NCI-H446 treated with DMSO at 0.1 percent for 48 hours (cell line): ENCODE results near the gene PGF.

Experiments used
- DNase-seq: peaks from one replicate; lab custom pipeline; 2025; lab: John Stamatoyannopoulos, UW

Gene PGF

DNA sequence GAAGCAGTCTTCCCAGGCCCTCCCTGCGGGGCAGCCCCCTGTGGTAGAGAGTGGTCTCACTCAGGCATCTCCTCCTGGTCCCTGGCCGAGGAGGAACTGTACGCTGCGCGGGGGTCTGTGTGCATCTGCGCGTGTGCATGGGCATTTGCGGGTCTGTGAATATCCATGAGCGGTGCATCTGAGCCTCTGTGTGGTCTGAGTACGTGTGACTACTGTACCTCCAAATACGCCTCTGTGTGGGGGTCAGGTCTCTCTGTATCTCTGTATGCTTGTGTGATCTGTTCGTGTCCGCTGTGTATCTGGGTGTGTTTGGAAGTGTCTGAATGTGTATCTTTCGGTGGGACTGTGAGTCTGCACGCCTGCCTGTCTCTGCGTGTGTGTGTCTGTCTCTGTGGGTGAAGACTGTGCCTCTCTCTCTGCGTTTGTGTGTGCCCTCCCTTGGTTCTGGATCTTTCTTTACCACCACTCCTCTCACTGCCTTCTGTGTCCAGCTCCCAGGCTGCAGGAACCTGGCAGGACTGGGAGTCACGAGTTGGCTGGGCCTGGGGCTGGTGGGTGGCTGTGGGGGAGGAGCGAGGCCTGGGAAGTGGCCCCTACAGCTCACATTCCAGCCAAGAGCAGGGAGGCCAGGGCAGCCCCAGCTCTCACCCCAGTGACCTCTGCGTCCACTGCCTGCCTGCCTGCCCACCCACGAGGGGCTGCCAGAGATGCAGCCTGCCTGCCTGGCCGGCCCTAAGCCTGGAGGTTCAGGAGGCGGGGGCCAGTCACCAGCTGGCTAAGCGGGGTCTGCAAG, 1.1 kb upstream of the PGF start:
- no peak for DNase-seq

DNA sequence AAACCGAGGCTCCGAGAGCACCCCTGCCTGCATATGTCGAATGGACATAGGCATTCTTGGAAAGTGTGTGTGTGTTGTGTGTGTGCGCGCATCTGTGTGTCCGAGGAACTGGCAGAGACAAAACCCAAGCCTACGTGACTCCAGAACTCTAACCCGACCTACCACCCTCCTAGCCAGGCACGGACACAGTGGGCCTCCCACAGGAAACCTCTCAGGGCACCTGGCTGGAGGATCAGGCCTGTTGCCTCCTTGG, 556 bp upstream of the PGF start:
- no peak for DNase-seq

DNA sequence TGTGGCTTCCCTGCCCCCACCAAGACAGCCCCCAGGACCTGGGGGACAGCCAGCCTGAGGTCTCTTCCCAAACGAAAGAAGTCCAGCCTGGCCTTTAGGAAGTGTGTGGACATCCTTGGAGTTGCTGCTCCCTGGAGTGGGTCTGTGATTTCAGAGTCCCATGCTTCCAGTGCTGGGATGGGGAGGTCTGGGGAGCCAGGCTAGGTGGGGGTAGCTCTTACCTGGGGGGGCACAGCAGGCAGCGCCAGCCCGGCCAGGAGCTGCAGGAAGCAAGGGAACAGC, 509 bp downstream of the PGF start:
- no peak for DNase-seq

DNA sequence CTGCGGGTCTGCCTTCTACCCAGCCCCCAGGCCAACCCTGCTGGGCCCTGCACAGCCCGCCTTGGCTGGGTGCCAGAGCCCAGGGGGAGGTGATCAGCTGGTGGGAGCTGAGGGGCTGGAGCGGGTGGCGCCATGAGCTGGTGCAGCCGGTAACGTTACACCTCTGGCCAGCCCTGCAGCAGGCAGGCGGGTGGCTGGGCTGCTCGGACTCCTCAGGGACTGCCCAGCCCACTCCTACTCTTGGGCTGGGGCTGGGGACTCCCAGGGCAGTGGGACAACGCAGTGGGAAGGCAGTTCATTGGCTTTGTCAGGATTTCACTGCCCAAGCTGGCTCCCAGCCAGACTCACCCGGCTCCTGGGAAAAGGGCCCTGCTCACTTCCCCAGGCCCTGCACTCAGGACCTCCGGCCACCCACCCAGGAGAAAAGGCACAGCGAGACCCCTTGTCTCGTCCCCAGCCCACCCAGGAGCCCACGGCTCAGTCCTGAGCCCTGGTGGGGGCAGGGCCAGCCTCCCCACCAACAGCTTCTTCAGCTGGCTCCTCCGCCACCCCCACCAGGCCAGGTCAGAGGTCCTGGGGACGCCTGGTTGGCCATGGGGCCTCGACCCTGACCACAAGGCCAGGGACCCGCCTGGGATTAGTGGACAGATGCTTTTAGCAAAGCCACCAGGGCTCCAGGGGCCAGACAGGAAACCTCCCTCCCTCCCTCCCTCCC, 1.0 kb downstream of the PGF start:
- DNase-seq = peak; percentile 51

DNA sequence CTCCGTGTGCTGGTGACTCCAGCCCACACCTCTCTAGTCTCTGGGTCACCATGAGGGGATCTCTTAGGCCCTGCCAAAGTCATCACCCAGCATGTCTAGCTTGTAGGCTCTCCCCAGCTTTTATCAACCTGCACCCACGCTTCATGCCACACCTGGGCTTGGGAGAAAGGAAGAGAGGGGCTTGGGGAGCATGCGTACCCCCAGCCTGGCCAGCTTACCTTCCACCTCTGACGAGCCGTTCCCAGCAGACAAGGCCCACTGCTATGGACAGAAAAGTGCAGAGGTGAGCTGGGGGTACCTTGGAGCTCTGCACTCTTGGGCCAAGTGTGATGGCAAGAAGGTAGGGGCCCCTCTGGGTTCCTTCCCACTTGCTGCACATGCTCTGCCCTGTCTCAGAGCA, 1.7 kb downstream of the PGF start:
- DNase-seq = no peak

DNA sequence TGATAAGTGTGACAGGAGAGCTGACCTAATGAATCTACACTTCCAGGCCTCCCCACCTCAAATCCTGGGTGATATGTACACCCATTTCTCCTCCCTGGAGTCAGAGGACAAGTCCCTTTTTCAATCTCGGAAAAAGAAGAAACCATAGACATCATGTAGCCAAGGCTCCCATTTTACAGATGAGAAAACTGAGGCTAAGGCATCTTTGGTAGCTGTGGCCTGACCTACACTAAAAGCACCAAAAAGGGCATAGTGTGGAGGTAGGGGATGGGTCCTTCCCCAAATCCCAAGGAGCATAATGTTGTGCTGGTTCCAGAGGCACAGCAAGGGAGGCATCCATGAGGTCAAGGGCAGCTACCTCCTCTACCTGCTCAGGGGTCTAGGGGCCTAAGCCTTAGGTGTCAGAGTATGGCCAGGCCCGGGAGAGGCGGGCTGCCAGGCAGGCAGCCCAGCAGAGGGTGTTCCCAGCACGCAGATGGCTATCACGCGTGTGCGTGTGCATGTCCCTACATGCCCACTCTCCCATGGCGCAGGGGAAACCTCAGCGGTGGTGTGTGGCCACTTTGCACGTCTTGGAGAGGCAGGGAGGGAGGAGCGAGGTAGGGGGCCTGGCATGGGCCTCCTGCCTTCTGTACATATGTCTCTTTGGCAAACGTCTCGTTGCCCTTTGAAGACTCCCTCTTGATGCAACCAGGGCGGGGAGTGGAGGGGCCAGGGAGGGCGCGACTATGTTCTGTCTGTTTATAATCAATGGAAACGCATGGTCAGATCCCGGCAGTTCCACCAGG, 2.5 kb downstream of the PGF start:
- DNase-seq = peak; percentile 92

DNA sequence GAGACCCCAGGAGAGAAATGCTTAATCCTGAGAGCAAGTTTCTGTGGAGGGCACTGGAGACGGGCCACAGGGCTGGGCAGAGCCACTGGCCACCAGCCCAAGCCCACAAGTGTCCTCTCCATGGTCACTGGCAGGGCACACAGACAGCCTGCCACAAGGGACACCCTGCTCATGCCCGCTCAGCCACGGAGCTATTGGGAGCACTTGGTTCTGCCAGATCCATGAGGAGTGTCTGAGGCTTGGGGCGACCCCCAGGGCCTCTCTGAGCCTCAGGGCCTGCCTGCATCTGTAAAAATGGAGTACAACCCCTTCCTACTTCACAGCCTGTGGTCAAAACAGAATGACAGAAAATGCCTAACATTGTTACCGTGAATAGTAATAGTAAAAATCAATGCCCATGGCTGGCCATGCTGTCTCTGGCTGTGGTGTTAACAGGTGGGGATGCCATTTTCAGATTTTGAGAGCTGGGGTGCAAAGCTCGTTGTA, 3.2 kb downstream of the PGF start:
- DNase-seq = no peak

DNA sequence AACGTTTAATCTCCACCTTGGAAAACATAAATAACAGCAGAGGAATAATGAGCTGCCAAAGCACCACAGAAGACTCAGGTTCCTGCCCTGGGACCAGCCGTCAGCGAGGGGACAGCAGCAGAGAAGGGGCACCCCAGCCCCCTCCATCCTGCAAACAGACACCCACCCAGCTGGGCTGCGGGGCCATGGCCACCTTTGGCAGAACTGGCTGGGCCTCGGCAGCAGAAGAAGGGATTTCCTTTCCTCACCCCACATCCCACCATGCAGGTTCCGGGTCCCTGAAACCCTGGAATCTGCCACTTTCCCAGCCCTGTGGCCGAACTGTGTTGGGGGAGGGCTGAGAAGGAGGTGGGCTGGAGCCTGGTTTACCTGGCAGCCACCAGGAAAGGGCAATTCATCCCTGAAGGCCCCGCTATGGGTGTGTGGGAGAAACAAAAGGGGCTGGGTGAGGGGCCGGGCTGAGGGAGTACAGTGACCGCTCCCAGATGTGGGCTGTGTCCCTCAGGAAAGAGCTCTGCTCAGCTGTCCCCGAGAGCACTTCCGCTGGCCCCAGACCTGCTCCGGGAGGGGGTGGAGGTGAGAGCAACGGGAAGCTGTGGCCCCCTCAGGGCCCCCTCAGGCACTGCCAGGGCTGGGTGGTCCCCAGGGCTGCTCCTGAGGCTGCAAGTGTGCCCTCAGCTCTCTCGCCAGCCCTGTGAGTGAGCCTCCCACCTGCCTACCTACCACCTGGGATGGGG, 3.8 kb downstream of the PGF start:
- DNase-seq = no peak

DNA sequence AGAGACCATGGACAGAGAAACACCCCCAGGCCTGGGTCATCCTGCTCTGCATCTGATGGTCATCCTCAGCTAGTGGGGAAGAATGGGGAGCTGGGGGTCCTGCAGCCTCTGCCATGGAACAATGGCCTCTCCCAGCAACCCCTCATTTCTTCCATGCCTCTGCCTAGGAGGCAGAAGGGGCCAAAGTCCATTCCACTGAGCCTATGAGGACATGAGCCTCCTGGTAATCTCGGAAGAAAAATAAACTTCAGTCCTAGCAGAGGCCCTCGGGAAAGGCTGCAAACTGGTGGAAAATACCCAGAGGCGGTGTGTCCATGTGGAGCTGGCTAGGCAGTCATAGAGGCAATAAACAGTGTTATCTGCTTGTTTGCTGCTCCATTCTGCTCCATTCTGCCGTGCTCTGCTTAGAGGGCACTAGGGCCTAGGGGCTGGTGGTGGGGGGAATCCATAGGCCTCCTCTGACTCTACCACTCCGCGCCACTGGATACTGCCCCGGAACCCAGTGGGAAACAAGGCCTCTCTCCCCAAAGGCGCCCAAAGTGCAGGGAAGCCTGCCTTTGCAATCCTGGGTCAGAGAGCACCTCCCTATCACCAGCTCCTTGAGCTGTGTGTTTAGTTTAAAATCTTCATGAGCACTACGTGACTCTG, 4.5 kb downstream of the PGF start:
- no peak for DNase-seq

DNA sequence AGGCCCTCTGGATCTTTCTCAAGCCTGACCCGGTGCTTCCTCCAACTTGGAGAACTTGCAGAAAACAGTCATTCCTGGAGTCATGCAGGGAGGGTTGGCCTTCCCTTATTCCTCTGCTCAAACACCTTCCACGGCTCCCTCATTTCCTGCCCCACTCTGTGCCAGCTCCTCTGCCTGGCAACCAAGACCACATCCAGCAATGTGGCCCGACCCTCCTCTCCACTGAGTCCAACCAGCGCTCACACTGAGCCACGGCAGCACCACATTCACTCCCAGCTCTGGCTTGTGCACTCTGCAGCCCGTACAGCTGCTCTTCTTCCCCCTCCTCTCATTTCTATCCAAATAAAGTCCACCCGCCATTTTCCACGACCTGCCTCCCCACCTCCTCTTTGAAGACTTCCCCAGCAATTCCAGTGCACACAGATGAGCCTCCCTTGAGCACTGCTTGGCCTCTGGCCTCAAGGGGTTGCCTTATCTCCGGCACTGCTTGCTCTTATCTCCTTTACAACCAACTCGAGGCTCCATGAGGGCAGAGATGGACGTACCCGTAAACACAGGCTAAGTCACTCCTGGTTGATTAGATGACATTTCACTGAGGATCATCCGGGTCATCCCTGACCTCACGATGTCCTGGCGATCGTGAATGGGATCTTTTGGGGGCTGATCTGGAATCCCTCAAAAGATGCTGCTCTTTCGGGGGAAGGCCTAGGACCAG, 5.4 kb downstream of the PGF start:
- DNase-seq = no peak

DNA sequence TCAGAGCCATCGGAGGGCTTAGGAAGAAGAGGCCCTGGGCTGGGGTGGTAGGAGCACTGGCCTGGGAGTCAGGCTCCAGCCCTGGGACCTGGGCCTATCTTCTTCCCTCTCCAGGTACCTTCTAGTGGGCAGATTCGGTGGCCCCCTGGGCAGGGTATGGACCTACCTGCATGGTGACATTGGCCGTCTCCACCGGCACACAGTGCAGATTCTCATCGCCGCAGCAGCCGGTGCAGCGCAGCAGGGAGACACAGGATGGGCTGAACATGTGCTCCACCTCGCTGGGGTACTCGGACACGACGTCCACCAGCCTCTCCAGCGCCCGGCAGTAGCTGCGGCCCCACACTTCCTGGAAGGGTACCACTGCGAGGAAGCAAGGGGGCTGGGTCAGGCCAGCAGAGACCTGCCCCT, 6.2 kb downstream of the PGF start:
- DNase-seq = no peak

DNA sequence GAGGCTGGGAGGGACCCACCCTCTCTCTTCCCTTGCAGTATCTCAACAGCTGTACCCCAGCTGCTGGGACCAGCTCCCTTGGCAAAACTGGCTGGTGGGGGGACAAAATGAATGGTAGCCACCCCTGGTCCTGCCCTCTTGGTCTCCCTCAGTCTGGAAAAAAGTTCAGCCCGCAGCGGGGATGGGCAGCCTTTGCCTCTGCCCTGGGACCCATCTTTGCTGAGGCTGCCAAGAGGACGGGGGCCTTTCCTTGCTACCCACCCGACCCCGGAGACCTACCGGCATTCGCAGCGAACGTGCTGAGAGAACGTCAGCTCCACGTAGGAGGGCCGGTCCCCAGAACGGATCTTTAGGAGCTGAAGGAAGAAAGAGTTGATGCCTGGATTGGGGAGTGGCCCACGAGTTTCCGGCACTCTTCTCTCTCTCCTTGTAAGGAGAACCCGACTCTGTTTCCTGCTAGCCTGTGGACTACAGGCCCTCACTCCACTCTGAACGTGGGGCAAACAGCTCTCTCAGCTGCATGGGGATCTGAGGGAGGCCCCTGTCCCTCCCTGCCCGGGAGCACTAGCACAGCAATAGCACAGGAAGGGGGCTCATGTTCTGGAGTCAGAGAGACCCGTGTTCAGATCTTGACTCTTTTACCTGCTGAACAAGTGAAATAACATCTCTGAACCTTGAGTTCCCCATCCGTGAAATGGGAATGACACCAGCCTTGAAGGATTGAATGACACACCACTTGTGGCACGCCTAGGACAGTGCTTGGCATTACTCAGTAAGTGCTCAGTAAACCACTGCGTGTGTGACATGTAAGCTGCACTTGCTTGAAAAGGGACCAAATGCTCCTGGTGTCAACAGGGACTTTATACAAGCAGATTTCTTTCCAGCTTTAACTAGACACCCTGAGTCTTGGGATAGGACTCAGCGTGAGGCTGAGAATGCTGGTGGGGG, 6.9 kb downstream of the PGF start:
- DNase-seq = no peak

DNA sequence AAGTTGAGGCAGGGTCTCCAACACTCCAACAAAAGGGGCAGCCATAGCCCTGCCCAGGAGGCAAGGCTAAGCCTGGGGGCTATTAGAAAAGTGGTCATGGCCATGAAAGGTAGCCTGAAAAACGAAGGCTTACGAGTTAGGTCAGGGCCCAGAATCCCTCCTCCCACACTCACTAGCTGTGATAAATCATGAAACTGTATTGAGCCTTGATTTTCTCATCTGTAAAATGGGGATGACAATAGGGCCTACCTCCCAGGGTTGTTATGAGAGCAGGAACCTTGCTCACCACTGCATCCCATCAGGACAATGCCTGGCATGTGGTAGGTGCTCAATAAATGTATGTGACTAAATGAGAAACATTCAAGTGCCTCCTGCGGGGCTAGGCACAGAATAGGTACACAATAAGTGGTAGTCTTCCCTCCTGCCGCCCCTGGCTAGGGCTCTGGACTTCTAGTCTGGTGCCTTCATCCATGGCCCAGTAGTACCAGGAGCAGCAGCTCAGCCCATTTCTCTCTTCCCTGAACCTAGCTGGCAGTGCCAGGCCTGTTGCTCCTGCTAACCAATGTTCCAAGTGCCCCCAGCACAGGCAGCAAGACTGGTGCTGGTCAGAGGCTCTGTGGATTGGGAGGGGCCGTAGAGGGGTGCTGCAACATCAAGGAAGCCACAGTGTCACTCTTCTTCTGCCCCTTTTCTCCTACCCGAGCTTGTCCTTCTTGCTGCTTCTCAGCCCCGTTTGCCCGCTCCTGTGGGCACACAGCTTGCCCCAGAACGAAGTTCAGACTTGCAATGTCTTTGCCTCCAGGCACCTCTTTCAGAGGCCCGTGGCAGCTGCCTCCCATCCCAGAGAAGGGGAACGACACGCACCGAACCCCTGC, 7.8 kb downstream of the PGF start:
- no peak for DNase-seq

DNA sequence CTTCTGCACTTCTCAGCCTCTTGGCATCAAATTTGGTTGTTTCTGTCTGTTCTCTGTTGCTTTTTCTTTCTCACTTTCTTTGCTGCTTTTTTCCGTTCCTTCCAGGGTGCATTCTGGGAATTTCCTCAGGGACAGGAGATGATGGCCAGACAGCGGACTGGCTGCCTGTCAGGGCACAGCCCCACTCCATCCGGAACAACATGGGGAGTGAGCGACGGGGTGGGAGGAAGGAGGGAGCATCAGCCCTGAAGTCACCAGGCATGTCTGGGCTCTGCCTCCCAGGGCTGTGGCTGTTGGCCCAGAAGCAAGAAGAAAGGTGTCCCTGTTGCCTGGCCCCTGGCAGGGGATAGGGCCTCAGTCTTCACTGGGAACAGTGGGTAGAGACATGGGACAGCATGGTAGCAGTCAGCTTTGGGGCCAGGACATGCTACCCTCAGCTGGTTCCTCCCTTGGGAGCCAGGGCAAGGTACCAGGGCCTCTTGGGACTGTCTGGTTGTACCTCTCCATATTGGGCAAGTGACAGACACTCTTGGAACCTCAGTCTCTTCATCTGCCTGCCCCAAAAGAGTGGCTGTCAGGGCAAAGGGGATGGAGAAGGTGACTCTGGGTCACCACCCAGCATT, 8.6 kb downstream of the PGF start:
- DNase-seq = no peak

DNA sequence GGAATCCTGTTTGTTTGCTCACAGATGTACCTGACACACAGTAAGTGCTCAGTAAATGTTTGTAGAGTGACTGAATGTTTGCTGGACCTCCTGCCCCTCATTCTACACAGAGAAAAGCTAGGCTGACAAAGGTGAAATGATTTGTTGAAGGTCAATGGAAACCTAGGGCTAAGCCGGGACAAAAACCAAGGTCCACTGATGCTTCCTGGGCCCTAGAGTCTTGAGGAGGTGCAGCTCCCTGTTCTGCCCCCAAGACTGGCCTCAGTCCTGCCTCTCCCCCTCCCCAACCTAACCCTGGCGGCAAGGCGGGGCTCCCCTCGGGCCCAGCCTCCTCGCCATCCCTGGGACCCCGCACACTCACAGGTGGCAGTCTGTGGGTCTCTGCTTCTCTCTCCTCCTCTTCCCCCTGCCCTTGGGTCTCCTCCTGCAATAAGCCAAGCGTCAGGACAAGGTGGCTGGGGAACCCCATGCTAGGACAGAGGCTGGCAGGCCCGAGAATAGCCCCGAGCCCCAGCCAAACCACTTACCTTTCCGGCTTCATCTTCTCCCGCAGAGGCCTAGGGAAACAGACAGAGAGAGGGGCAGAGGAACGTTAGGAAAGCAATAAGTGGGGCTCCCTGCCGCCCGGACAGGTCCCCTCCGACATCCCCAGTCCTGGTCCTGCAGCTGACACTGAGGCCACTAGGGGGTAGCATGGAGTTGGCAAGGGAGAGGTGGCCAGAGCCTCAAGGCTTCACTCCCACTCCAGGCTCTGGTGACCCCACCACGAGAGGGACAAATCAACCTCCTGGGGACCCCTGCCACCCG, 9.3 kb downstream of the PGF start:
- peak; percentile 8 for DNase-seq

DNA sequence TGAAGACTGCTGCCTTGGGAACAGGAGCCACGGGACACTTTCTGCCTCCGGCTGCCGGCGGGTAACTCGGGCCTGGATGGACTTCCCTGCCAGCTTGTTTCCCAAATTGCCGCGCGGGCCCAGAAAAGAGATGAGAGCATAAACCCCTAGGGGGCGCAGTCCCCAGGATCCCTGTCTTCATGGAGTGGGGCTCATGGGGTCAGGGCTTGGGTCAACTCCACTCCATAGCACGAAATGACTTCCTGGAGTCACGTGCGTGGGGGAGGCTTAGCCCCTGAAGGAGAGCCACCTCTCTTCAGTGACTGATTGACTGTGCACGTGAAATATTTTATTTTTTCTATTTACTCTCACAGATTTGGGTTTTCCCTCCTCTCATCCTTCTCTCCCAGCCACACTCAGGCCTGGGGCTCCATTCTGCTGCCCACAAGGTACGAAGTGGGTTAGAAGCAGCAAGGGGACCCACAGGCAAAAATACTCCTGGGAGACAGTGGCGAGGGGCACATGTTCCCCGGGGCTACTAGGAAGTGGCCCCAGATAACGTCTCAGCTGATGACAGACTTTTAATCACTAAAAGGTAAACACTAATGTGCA, 10.0 kb downstream of the PGF start:
- no peak for DNase-seq

DNA sequence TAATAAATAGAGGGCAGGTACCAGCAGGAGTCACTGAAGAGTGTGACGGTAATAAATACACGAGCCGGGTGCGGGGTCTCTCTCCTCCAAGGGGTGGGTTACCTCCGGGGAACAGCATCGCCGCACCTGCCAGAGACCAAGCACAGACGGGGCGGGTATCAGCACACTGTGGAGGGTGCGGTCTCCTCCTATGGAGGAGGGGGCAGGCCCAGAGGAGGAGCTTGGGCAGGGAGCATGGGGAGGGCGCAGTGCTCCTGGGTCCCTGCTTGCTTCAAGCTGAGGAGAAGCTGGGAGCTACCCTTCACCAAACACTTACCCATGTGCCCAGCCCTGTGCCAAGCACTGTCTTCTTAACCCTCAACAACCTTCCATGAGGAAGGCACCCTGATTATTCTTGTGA, 12.8 kb downstream of the PGF start:
- no peak for DNase-seq

DNA sequence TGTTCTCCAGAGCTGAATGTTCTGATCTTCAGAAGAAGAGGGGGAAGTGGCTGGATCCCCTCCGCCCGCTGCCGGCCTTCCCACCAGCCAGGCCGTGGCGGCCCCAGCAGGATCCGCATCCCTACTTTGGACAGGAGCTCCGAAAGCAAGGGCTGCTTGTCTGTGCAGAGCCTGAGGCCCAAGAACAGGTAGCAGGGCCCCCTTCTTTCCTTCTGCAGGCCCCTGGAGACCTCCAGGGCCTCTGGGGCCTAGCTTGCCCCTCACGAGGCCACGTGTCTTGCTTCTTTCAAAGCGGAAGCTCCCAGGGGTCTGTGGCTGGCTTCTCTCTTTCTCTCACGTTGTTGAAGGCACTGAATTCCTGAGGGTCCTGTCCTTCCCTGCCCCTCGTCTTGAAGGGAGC, 13.2 kb downstream of the PGF start:
- no peak for DNase-seq
